Measurements from ENCODE around the gene SHH. TPM values are rescaled to one million over a fixed set of nuclear protein-coding genes. Genes with fewer than 3 reads are reported as not detected.
A peak's percentile ranks its signal among the peaks of the same experiment; 100 is the strongest.

Gene SHH
- total RNA-seq, 1 experiment from 2014 or later: 0.11 TPM

GRCh38 chr7:155815332-155816191, 3.3 kb upstream of the SHH start:
- peaks cover 21% of the 10 kb centered on the region for H3K4me1 ChIP-seq (ENCODE audit: insufficient read depth, low read length)
- H3K27ac ChIP-seq (ENCODE audit: low read length): no peak overlapping the region
- intact Hi-C loops (cut with micrococcal nuclease): loop anchor here (1.0 to 5.0 kb wide), 3 partner anchors 137 to 341 kb away; no protein-coding TSS in a partner anchor
- DNase-seq (peak; percentile 76), ATAC-seq (peak; percentile 73)
- peak overlapping the region; percentile 66 for H2AFZ ChIP-seq (ENCODE audit: low read length)
- peaks cover 28% of the 10 kb centered on the region for H3K27me3 ChIP-seq (ENCODE audit: low read length)
- no TSS peak for BruUV-seq (replicated peaks)
- no peaks in the 10 kb centered on the region for H3F3A ChIP-seq (ENCODE audit: low read length, unreplicated experiment)
- no peaks in the 10 kb centered on the region for H3K9me3 ChIP-seq (ENCODE audit: low read length)
- no peaks in the 10 kb centered on the region for H3K9me2 ChIP-seq (replicated peaks; ENCODE audit: low read length)
- H4K20me1 ChIP-seq (ENCODE audit: low read length): no peaks in the 10 kb centered on the region
- no peaks in the 10 kb centered on the region for H3K36me3 ChIP-seq (ENCODE audit: low read depth, low read length)
- ChIA-PET POLR2A (ENCODE audit: unreplicated experiment) (no interaction called here), CTCF (interaction anchor here (0.6 to 1.7 kb wide), 2 partner anchors 70 to 341 kb away, joined by 3 to 8 read pairs; no protein-coding TSS in a partner anchor)
- H3K4me2 ChIP-seq (ENCODE audit: low read length): peak overlapping the region; percentile 73
- no peaks in the 10 kb centered on the region for H3K79me2 ChIP-seq (ENCODE audit: low read length)
- TF ChIP-seq CTCF (conservative IDR thresholded peaks at IDR 0.05; ENCODE audit: low read depth, low read length): peak; percentile 74
- no peak for TF ChIP-seq EZH2phosphoT487 (IDR thresholded peaks at IDR 0.05; ENCODE audit: borderline replicate concordance, low read length)
- H3K4me3 ChIP-seq (ENCODE audit: low read length): no peak overlapping the region
- H3K9ac ChIP-seq (ENCODE audit: low read length): no peak overlapping the region

DNA sequence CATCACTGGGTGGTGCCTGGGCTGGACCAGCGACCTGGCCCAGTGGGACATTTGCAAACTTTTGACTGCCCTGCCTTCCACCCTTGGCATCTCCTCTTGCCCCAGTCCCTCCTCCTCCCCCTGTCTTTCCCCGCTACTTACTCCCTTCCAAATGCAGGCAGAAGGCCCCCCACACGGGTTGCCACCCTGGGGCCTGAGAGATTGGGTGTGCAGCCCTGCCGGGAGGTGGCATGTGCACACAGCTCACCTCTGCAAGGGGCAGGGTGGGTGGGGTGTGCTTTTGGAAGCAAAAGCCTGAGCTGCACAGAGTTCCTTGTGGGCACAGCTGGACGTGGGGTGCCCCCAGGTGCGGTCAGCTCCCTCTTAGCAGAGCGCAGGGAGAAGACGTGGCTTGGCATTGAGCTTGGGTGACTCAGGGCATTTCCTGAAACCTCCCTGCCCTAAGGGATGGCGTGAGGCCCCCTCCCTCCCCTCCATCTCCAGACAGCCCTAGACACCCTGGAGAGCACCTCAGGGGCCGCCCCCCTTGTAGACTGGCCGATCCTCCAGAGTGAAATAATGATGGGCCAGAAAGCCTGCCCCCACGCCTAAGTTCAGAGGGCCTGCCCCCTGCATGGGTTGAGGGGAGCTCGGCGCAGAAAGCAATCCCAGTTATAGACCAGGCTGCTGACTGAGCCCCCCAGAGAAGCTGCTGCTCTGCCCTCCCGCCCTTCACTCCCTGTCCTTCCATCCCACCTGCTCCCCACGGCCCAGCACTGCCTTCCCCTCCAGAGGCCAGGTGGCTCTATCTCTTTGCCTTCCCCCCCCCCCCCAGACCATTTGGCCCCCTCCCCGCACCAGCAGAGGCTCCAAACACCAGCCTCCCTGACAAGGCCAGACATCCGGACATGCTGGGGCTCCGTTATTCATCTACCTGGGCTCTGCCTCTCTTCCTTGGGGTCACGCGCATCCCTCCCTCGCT, 2.3 kb upstream of the SHH start:
- intact Hi-C loops (cut with micrococcal nuclease): loop anchor here (1.0 to 5.0 kb wide), 4 partner anchors 138 to 342 kb away; no protein-coding TSS in a partner anchor
- H3K4me3 ChIP-seq (ENCODE audit: low read length): no peak overlapping the region
- ChIA-PET CTCF (interaction anchor here (0.6 to 1.7 kb wide), 4 partner anchors 71 to 711 kb away, joined by 3 to 8 read pairs (median 3); no protein-coding TSS in a partner anchor), POLR2A (ENCODE audit: unreplicated experiment) (interaction anchor here (0.6 kb wide), 1 partner anchor 105 kb away, joined by 3 read pairs; no protein-coding TSS in a partner anchor)
- no peaks in the 10 kb centered on the region for H3F3A ChIP-seq (ENCODE audit: low read length, unreplicated experiment)
- no TSS peak for BruUV-seq (replicated peaks)
- H3K9me2 ChIP-seq (replicated peaks; ENCODE audit: low read length): no peaks in the 10 kb centered on the region
- H3K79me2 ChIP-seq (ENCODE audit: low read length): no peaks in the 10 kb centered on the region
- DNase-seq (peak; percentile 59), ATAC-seq (peak; percentile 61)
- H3K36me3 ChIP-seq (ENCODE audit: low read depth, low read length): no peaks in the 10 kb centered on the region
- no peak overlapping the region for H2AFZ ChIP-seq (ENCODE audit: low read length)
- H3K4me2 ChIP-seq (ENCODE audit: low read length): peak overlapping the region; percentile 51; the same call in 1 of the 2 replicates
- H3K9me3 ChIP-seq (ENCODE audit: low read length): no peaks in the 10 kb centered on the region
- peaks cover 37% of the 10 kb centered on the region for H3K27me3 ChIP-seq (ENCODE audit: low read length)
- no peaks in the 10 kb centered on the region for H4K20me1 ChIP-seq (ENCODE audit: low read length)
- TF ChIP-seq EZH2 (IDR thresholded peaks at IDR 0.05; ENCODE audit: low read length, unreplicated experiment) (no peak), EZH2phosphoT487 (IDR thresholded peaks at IDR 0.05; ENCODE audit: borderline replicate concordance, low read length) (no peak)
- H3K4me1 ChIP-seq (ENCODE audit: insufficient read depth, low read length): peaks cover 21% of the 10 kb centered on the region
- no peak overlapping the region for H3K9ac ChIP-seq (ENCODE audit: low read length)
- no peak overlapping the region for H3K27ac ChIP-seq (ENCODE audit: low read length)
